ENCODE data around the gene IDS. TPM values are rescaled to one million over a fixed set of nuclear protein-coding genes. Genes with fewer than 3 reads are reported as not detected.
A peak's percentile ranks its signal among the peaks of the same experiment; 100 is the strongest.
"Not testable (repeated sequence)": the region's sequence is repeated elsewhere in the genome, so short reads cannot be mapped to it uniquely, and the experiment has no call there.

The IDS gene
- total RNA-seq, 1 donor from 2014 or later: 67.6 TPM

- H3K4me1 Mint-ChIP-seq (ENCODE audit: unreplicated experiment): peaks cover 2% of the 10 kb centered on the region
- no peak for DNase-seq (ENCODE audit: extremely low spot score, unreplicated experiment)
- peak overlapping the region; percentile 99 for H3K27ac Mint-ChIP-seq (ENCODE audit: unreplicated experiment)
- peaks cover 2% of the 10 kb centered on the region for H3K36me3 Mint-ChIP-seq (ENCODE audit: unreplicated experiment)
- no peaks in the 10 kb centered on the region for H3K27me3 Mint-ChIP-seq (ENCODE audit: unreplicated experiment)
- H3K9me3 Mint-ChIP-seq (ENCODE audit: unreplicated experiment): no peaks in the 10 kb centered on the region
- H3K4me3 Mint-ChIP-seq (ENCODE audit: unreplicated experiment): peak overlapping the region; percentile 86
- no peak for TF ChIP-seq CTCF (IDR thresholded peaks at IDR 0.05)
These were observed 36.5 kb upstream of the IDS start for GRCh38 chrX:149541521-149542047.

- Mint-ChIP-seq H3K27ac (ENCODE audit: unreplicated experiment) (peak within 1 kb of the TSS; percentile 99), H3K9me3 (ENCODE audit: unreplicated experiment) (no peaks in the 10 kb centered on the region), H3K27me3 (ENCODE audit: unreplicated experiment) (no peaks in the 10 kb centered on the region), H3K4me3 (ENCODE audit: unreplicated experiment) (peak within 1 kb of the TSS; percentile 86), H3K36me3 (ENCODE audit: unreplicated experiment) (peaks cover 2% of the 10 kb centered on the region), H3K4me1 (ENCODE audit: unreplicated experiment) (peaks cover 2% of the 10 kb centered on the region)
- no peak for TF ChIP-seq CTCF (IDR thresholded peaks at IDR 0.05)
- DNase-seq (ENCODE audit: extremely low spot score, unreplicated experiment): peak; percentile 94
These were observed 35.8 kb upstream of the IDS start, which contains the start of gene EOLA1 for GRCh38 chrX:149540621-149541520. EOLA1 (plus strand) TSS chrX:149541012; CDS start chrX:149545631, 4,619 bp downstream.

- Mint-ChIP-seq H3K27me3 (ENCODE audit: unreplicated experiment) (no peaks in the 10 kb centered on the region), H3K9me3 (ENCODE audit: unreplicated experiment) (no peaks in the 10 kb centered on the region), H3K27ac (ENCODE audit: unreplicated experiment) (peak overlapping the region; percentile 99), H3K36me3 (ENCODE audit: unreplicated experiment) (peaks cover 2% of the 10 kb centered on the region), H3K4me1 (ENCODE audit: unreplicated experiment) (peaks cover 2% of the 10 kb centered on the region), H3K4me3 (ENCODE audit: unreplicated experiment) (peak overlapping the region; percentile 86)
- DNase-seq (ENCODE audit: extremely low spot score, unreplicated experiment): peak; percentile 96
- no peak for TF ChIP-seq CTCF (IDR thresholded peaks at IDR 0.05)
These were observed 35.1 kb upstream of the IDS start for GRCh38 chrX:149540131-149540620.

GRCh38 chrX:149539283-149540130 lies 34.4 kb upstream of the IDS start:
- H3K4me3 Mint-ChIP-seq (ENCODE audit: unreplicated experiment): peak overlapping the region; percentile 82
- no peaks in the 10 kb centered on the region for H3K36me3 Mint-ChIP-seq (ENCODE audit: unreplicated experiment)
- no peak for TF ChIP-seq CTCF (IDR thresholded peaks at IDR 0.05)
- DNase-seq (ENCODE audit: extremely low spot score, unreplicated experiment): peak; percentile 93
- H3K9me3 Mint-ChIP-seq (ENCODE audit: unreplicated experiment): no peaks in the 10 kb centered on the region
- H3K4me1 Mint-ChIP-seq (ENCODE audit: unreplicated experiment): peaks cover 2% of the 10 kb centered on the region
- H3K27me3 Mint-ChIP-seq (ENCODE audit: unreplicated experiment): no peaks in the 10 kb centered on the region
- H3K27ac Mint-ChIP-seq (ENCODE audit: unreplicated experiment): peak overlapping the region; percentile 86

- not testable (repeated sequence) for H3K36me3 Mint-ChIP-seq (ENCODE audit: unreplicated experiment); H3K9me3 Mint-ChIP-seq (ENCODE audit: unreplicated experiment); H3K4me3 Mint-ChIP-seq (ENCODE audit: unreplicated experiment); H3K27ac Mint-ChIP-seq (ENCODE audit: unreplicated experiment); DNase-seq (ENCODE audit: extremely low spot score, unreplicated experiment); H3K27me3 Mint-ChIP-seq (ENCODE audit: unreplicated experiment); H3K4me1 Mint-ChIP-seq (ENCODE audit: unreplicated experiment)
These were observed 32.4 kb upstream of the IDS start for GRCh38 chrX:149537474-149537873.

- H3K36me3 Mint-ChIP-seq (ENCODE audit: unreplicated experiment); DNase-seq (ENCODE audit: extremely low spot score, unreplicated experiment): not testable (repeated sequence)
These were observed 30.0 kb upstream of the IDS start for GRCh38 chrX:149534926-149535602.

GRCh38 chrX:149533999-149534398 lies 28.9 kb upstream of the IDS start:
- H3K9me3 Mint-ChIP-seq (ENCODE audit: unreplicated experiment); H3K4me1 Mint-ChIP-seq (ENCODE audit: unreplicated experiment); H3K27ac Mint-ChIP-seq (ENCODE audit: unreplicated experiment): not testable (repeated sequence)

More at GRCh38 chrX:149534926-149535602, 30.0 kb upstream of the IDS start:
- H3K27me3 Mint-ChIP-seq (ENCODE audit: unreplicated experiment); H3K4me3 Mint-ChIP-seq (ENCODE audit: unreplicated experiment); H3K27ac Mint-ChIP-seq (ENCODE audit: unreplicated experiment); H3K4me1 Mint-ChIP-seq (ENCODE audit: unreplicated experiment); H3K9me3 Mint-ChIP-seq (ENCODE audit: unreplicated experiment): not testable (repeated sequence)

More at GRCh38 chrX:149533999-149534398, 28.9 kb upstream of the IDS start:
- not testable (repeated sequence) for H3K4me3 Mint-ChIP-seq (ENCODE audit: unreplicated experiment); H3K27me3 Mint-ChIP-seq (ENCODE audit: unreplicated experiment); DNase-seq (ENCODE audit: extremely low spot score, unreplicated experiment); H3K36me3 Mint-ChIP-seq (ENCODE audit: unreplicated experiment)

All from osteocyte (in vitro differentiated cells).